Hematopoietic multipotent progenitor cell treated with erythropoietin and hydrocortisone succinate and interleukin-3 and kit ligand, for 4 days (in vitro differentiated cells): Measurements from ENCODE around the gene GLS.
A peak's percentile ranks its signal among the peaks of the same experiment; 100 is the strongest.

Experiments used
- DNase-seq: peaks from one replicate; pipeline ENCODE4 v3.0.0-alpha.2; 2015

GLS gene

GRCh38 chr2:190999058-190999457 is 118.4 kb downstream of the GLS start:
- no peak for DNase-seq

DNA sequence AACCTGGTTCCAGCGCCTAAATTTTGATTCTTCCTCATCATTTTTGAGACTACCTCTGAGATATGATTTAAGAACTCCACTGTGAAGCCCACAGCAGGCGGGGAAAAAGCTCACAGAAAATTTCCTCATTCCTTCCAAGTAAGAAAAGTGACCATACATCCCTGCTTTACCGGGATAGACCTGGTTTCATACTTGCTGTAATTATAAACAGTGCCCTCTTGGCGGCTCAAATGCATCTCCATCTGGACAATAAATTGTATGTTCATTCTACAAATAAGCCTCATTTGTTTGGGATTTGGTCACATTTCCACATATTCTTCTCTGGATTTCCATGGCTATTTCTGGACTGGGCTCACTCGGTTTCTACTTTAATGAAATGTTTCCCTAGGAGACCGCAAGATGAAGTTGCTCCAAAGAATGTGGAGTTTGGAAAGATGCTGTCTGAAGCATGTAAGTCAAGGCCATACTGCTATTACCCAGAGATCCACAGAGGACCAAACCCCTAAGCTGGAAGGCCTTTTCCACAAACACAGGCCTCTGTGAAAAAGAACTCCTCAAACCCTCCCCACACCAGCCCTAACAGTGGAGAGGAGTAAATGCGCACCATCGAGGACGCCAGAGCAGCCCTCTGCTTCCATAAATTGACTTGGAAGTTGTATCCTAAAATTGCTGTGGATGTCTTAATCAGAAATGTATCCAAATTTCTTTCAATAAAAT is 119.5 kb downstream of the GLS start:
- no peak for DNase-seq

DNA sequence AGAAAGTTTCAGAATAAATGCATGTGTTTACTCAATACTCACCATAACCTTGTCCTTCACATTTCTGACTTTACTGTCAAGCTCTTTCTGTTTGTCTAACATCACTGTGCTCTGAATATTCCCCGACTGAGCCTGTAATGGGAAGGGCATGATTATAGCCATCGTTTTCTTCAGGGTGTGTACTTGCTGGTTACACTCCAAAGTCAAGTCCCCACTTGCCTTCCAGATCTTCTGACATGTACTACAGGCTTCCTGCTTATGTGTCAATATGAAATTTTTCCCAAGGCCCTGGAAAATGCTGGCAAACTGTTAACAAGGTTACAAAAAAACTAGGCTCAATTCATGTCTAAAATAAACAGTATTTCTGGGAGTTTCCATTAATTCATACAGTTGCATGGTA is 120.4 kb downstream of the GLS start:
- no peak for DNase-seq

- no peak for DNase-seq
These were observed 121.0 kb downstream of the GLS start for GRCh38 chr2:191001624-191002023.

GRCh38 chr2:191003405-191004309 is 123.0 kb downstream of the GLS start:
- DNase-seq: no peak

GRCh38 chr2:191006297-191006696 is 125.7 kb downstream of the GLS start:
- no peak for DNase-seq

DNA sequence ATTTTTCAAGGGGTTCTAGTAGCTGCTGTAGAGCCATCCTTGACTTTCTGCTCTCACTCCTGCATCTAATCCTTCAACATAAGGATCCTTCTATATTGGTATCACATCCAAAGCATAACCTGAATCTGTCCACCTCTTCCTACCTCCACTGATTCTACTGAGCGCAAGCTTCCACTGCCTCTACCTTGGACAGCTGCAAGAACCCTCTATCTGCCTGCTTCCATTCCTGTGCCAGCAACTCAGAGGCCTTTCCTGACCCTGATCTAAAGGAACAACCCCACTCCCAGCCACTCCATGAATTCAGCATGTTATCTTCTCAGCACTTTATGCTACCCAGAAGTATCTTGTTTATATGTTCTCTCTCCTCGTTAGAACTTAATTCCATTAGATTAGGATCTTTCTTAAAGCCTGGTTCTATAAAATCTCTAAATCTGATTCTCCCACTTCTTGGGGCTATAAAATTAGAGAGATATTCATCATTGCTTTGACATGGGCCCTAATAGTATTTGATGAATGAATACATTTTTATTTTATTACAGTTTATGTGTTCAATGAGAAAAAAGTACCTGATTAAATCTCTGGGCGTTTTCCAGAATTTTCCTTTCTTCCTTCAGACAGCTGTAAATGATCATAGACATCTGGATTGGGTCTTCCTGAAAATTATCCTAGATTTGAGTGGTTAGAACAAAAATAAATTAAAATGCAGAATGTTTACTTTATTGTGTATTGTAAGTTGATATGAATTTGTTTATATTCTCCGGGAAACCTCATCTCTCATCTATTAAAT is 126.6 kb downstream of the GLS start:
- no peak for DNase-seq

- no peak for DNase-seq
These were observed 127.7 kb downstream of the GLS start for GRCh38 chr2:191008286-191008685.

DNA sequence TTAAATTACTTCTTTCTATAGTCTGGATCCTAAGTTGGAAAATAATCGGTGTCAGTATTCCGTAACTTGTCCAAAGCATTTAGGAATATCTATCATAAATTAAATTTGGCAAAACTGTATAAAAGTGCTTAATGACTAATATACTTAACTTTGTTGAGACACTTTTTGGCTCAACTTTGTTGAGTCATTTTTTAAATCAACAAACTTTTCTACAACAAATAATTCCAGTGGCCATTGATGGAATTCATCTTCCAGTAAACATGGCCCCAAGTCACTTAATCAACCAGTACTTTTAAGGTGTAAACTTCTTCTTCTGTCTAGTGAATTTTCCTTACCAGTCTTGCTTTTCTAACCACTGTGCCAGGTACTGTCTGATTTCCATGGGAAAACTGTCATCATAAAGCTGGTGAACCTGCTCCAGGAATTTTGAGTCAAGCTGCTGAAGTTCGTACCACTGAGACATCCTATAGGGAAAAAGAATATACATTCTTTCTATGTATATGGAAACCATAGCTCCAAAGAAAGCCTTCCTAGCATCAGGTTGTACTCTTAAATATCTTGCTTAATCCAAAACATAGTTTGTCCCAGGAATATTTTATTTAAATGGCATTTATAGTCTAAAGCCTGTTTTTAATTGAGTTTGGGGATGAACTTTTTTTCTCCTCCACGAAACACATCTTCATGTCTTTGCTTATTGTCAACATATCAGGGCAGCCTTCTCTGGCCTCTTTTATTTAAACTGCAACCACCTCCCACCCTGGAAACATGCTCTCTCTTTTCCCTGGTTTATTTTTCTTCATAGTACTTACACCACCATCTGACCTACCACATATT is 129.1 kb downstream of the GLS start:
- DNase-seq: no peak

DNA sequence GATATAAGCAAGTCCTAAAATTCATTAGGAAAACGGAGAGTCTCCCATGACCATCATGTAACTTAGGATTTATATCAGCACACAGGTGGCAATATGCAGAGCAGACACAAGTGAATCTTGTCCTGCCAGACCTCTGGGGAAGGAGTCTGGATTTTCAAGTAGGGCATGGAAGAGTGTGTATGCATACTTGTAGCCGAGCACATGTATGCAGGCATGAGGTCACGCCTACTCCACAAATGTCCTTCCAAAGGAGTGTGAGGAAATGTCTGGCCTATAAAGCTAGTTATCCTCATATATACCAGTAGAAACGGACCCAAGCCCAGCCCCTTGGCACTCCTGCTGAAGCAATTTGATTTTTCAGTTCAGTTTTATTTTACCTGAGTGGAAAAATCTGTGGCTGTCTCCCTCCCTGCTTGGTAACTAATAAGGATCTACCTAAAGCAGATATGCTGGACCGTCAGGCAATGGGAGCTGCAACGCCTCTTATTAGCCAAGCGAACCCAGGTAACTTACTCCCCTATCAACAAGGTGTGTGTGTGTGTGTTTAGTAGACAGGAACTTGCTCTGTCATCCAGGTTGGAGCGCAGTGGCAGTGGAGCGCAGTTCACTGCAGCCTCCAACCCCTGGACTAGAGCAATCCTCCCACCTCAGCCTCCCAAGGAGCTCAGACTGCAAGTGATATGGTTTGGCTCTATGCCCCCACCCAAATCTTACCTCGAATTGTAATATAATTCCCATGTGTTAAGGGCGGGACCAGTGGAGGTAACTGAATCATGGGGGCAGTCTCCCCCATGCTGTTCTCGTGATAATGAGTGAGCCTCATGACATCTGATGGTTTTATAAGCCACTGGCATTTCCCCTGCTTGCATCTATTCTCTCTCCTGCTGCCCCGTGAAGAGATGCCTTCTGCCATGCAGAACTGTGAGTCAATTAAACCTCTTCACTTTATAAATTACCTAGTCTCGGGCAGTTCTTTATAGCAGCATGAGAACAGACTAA is 130.6 kb downstream of the GLS start:
- DNase-seq: peak; percentile 15

DNA sequence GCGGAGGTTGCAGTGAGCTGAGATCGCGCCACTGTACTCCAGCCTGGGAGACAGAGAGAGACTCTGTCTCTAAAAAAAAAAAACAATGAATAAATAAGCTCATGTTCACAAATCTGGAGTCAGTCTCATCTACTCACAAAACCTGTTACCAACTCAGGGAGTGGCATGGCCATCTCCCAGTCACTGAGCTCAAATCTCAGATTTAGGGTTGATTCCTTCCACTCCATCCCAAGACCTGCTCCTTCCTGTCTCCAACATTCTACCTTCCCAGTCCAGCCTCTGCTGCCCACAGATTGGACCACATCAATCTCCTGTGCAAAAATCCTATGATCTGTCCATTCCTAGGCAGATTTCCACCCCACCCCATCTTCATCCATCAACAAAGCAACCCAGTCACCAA is 131.7 kb downstream of the GLS start:
- DNase-seq: no peak

- DNase-seq: peak; percentile 56
These were observed 132.4 kb downstream of the GLS start for GRCh38 chr2:191012845-191013681.

DNA sequence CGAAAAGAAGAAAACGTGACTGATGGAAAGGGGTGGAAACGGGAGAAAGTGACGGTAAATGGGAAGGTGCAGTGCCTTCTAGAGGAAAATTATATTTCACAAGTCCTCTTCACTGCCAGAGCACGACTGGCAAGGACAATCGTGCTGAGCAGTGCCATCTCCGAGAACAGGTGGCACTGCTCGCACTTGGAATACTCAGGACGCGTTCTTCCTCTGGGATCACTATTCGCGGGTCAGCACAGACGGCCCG is 133.0 kb downstream of the GLS start:
- no peak for DNase-seq

GRCh38 chr2:191013932-191014652 is 133.5 kb downstream of the GLS start, which contains the start of gene STAT1:
STAT1 (minus strand) TSS chr2:191014171; CDS start chr2:191010003, 4,168 bp downstream.
- peak; percentile 96 for DNase-seq

DNA sequence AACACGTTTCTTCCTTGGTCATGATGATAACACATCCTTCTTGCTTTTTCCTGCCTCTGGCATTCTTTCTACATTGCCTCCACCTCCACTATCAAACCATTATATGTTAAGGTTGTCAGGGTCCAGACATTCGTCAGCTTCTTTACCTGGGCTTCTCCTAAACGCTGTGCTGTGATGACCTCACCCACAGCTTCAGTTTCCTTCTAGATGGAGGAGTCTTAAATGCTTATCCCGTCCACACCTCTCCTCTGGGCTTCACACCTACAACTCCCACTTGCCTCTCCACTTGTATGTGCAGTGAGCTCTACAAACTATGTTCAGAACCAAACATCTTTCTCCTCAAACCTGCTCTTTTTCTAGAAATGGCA is 134.0 kb downstream of the GLS start:
- DNase-seq: no peak
